IMR-90 (cell line): Measurements from ENCODE around the gene NREP. TPM values are rescaled to one million over a fixed set of nuclear protein-coding genes. Genes with fewer than 3 reads are reported as not detected.

Experiments
- ATAC-seq: fragments of 200-7000 bp; cut with Tn5 transposase; 2 replicates; pipeline ENCODE4 v1.9.1; 2020; ENCODE audit warnings: low read depth, mild to moderate bottlenecking, moderate library complexity
- BruUV-seq: library from RNA; stranded (reverse); fragments of 400-500 nt; replicated peaks from 2 replicates; lab custom pipeline; 2021; lab: Mats Ljungman, UMichigan
- CTCF ChIA-PET: fragments of 300-600 bp; formaldehyde crosslinking; extraction: SDS; loops from one replicate; lab custom pipeline; 2021; ENCODE audit warnings: antibody characterized with exemption; lab: Yijun Ruan, JAX
- POLR2A ChIA-PET: fragments of 300-600 bp; sonication (Branson Sonifier 250); formaldehyde crosslinking; loops from one replicate; lab custom pipeline; 2022; ENCODE audit warnings: antibody characterized with exemption; ENCODE audit not compliant: unreplicated experiment; lab: Charles Lee
- DNase-seq: peaks from one replicate; pipeline ENCODE4 v3.0.0; 2013
- H2AFZ ChIP-seq: replicated peaks from 2 replicates; pipeline ENCODE3; 2013; ENCODE audit warnings: low read length, mild to moderate bottlenecking; ENCODE audit not compliant: poor library complexity
- H2AK5ac ChIP-seq: 2 replicates; pipeline ENCODE4 v1.6.1; 2013; ENCODE audit warnings: low read depth, low read length, inconsistent platforms
- H2AK9ac ChIP-seq: replicated peaks from 2 replicates; pipeline ENCODE3; 2013; ENCODE audit warnings: mild to moderate bottlenecking, low read depth, low read length, moderate library complexity; ENCODE audit not compliant: poor library complexity
- H2BK120ac ChIP-seq: 2 replicates; pipeline ENCODE4 v1.6.1; 2013; ENCODE audit warnings: low read depth, low read length, inconsistent platforms
- H2BK15ac ChIP-seq: 3 replicates; pipeline ENCODE4 v1.6.1; 2013; ENCODE audit warnings: low read depth, low read length, inconsistent platforms
- H2BK20ac ChIP-seq: 2 replicates; pipeline ENCODE4 v1.6.1; 2013; ENCODE audit warnings: low read depth, mild to moderate bottlenecking, inconsistent platforms, low read length, moderate library complexity
- H2BK5ac ChIP-seq: 2 replicates; pipeline ENCODE4 v1.6.1; 2013; ENCODE audit warnings: mild to moderate bottlenecking, low read depth, low read length, inconsistent platforms; ENCODE audit not compliant: poor library complexity, severe bottlenecking
- H3K14ac ChIP-seq: replicated peaks from 2 replicates; pipeline ENCODE4 v1.6.1; 2013; ENCODE audit warnings: low read depth, low read length, inconsistent platforms
- H3K18ac ChIP-seq: 2 replicates; pipeline ENCODE4 v1.6.1; 2013; ENCODE audit warnings: low read depth, low read length, control low read depth
- H3K23ac ChIP-seq: 2 replicates; pipeline ENCODE4 v1.6.1; 2013; ENCODE audit warnings: low read depth, low read length, inconsistent platforms
- H3K27ac ChIP-seq: 2 replicates; pipeline ENCODE4 v1.5.1; 2013; ENCODE audit warnings: mild to moderate bottlenecking, control low read depth, low read length; ENCODE audit not compliant: insufficient read depth
- H3K27me3 ChIP-seq: 2 replicates; pipeline ENCODE4 v1.6.1; 2013; ENCODE audit warnings: low read length; ENCODE audit not compliant: control insufficient read depth, insufficient read depth
- H3K36me3 ChIP-seq: 2 replicates; pipeline ENCODE4 v1.6.1; 2013; ENCODE audit warnings: low read length, mixed read lengths; ENCODE audit not compliant: control insufficient read depth, insufficient read depth
- H3K4ac ChIP-seq: 2 replicates; pipeline ENCODE4 v1.6.1; 2013; ENCODE audit warnings: low read depth, low read length, inconsistent platforms
- H3K4me1 ChIP-seq: 2 replicates; pipeline ENCODE4 v1.6.1; 2013; ENCODE audit warnings: low read length, mixed read lengths; ENCODE audit not compliant: control insufficient read depth, insufficient read depth
- H3K4me2 ChIP-seq: 2 replicates; pipeline ENCODE4 v1.6.1; 2013; ENCODE audit warnings: low read depth, mild to moderate bottlenecking, control low read depth, low read length, moderate library complexity
- H3K4me3 ChIP-seq: 2 replicates; pipeline ENCODE4 v1.5.1; 2013; ENCODE audit warnings: low read depth, mild to moderate bottlenecking, control low read depth, low read length, moderate library complexity; ENCODE audit not compliant: insufficient read depth
- H3K56ac ChIP-seq: 2 replicates; pipeline ENCODE4 v1.6.1; 2013; ENCODE audit warnings: low read length, inconsistent platforms; ENCODE audit not compliant: insufficient read depth; ENCODE audit errors: extremely low read depth
- H3K79me1 ChIP-seq, 2 experiments: 2 replicates each; pipeline ENCODE4 v1.6.1; 2013; ENCODE audit warnings: low read length in 2 of 2, inconsistent platforms in 1 of 2, low read depth in 1 of 2
- H3K9ac ChIP-seq: 2 replicates; pipeline ENCODE4 v1.6.1; 2013; ENCODE audit warnings: low read depth, low read length, control low read depth
- H3K9me1 ChIP-seq: 2 replicates; pipeline ENCODE4 v1.6.1; 2013; ENCODE audit warnings: low read length, inconsistent platforms; ENCODE audit not compliant: insufficient read depth
- H3K9me3 ChIP-seq: 2 replicates; pipeline ENCODE4 v1.6.1; 2013; ENCODE audit warnings: low read length; ENCODE audit not compliant: control insufficient read depth, insufficient read depth
- H4K20me1 ChIP-seq: 2 replicates; pipeline ENCODE4 v1.6.1; 2013; ENCODE audit warnings: low read length, inconsistent platforms; ENCODE audit not compliant: insufficient read depth
- H4K5ac ChIP-seq: 2 replicates; pipeline ENCODE4 v1.6.1; 2013; ENCODE audit warnings: mild to moderate bottlenecking, low read depth, low read length, control low read depth
- H4K8ac ChIP-seq, 2 experiments: 2 replicates each; pipeline ENCODE4 v1.6.1; 2013; ENCODE audit warnings: low read depth in 2 of 2, low read length in 2 of 2, control low read depth in 1 of 2, inconsistent platforms in 1 of 2
- H4K91ac ChIP-seq: 2 replicates; pipeline ENCODE4 v1.6.1; 2013; ENCODE audit warnings: low read depth, low read length, inconsistent platforms; ENCODE audit not compliant: insufficient read depth
- BHLHE40 ChIP-seq: fragments of 150-350 bp; IDR thresholded peaks from 2 replicates; pipeline ENCODE4 v1.6.1; 2016; ENCODE audit warnings: mild to moderate bottlenecking, low read depth, low read length
- CEBPB ChIP-seq: IDR thresholded peaks from 2 replicates; pipeline ENCODE4 v1.6.1; 2012; ENCODE audit warnings: low read depth, low read length, improper control_type of control experiment
- SMC3 ChIP-seq: fragments of 150-350 bp; IDR thresholded peaks from 2 replicates; pipeline ENCODE4 v1.6.1; 2016; ENCODE audit warnings: low read depth, mild to moderate bottlenecking, antibody characterized with exemption, low read length, moderate library complexity
- WGBS, 2 experiments: methylation state at CpG; one replicate each; pipeline versions ENCODE4 v1.1.5 to v1.1.7; 2013; ENCODE audit warnings: missing lambda C conversion rate in 2 of 2; ENCODE audit not compliant: insufficient read length in 1 of 2; ENCODE audit errors: extremely low coverage in 2 of 2; 5-methylcytosine and 5-hydroxymethylcytosine counted together
- dilution Hi-C: fragments of 300-500 bp; cut with HindIII; formaldehyde crosslinking; loops from one replicate; pipeline ENCODE4 v1.14.3; 2018; ENCODE audit warnings: low sequenced_read_pairs; ENCODE audit not compliant: unreplicated experiment
- in situ Hi-C: fragments of 300-500 bp; cut with MboI; formaldehyde crosslinking; loops from 3 replicates; pipeline ENCODE4 v1.14.3; 2019; ENCODE audit warnings: low sequenced_read_pairs, inconsistent platforms, mixed read lengths
- intact Hi-C: fragments of 100-400 bp; cut with micrococcal nuclease; formaldehyde crosslinking; loops from 2 replicates; pipeline ENCODE4 v1.10.0; 2022
- polyA plus RNA-seq, 3 experiments: library from polyadenylated mRNA; depleted of rRNA; stranded (reverse); fragments of >200 nt; gene quantifications; 2 replicates each; pipeline ENCODE4 v1.2.3, GENCODE V29; 2012; ENCODE audit warnings: low replicate concordance in 1 of 3
- total RNA-seq: library from RNA; depleted of rRNA; stranded (reverse); fragments of >200 nt; gene quantifications from 2 replicates; pipeline ENCODE4 v1.2.3, GENCODE V29; 2012

Gene NREP
- total and polyA plus RNA-seq, 2 of the 4 experiments (the other 2 are of a cell fraction) = 178 to 277 TPM

GRCh38 chr5:111758284-111758628 lies 1.3 kb upstream of the NREP start:
- no peak for TF ChIP-seq BHLHE40
- no peak for TF ChIP-seq CEBPB
- peak; percentile 1; the same call in 1 of the 2 replicates for TF ChIP-seq SMC3
- Histone ChIP-seq H3K27me3 (no peaks in the 10 kb centered on the region), H2AK9ac (peak overlapping the region; percentile 82), H3K9ac (peak overlapping the region; percentile 81), H3K4me1 (peaks cover 4% of the 10 kb centered on the region), H3K4me3 (peak overlapping the region; percentile 95), H3K4ac (peak overlapping the region; percentile 92), H3K4me2 (peak overlapping the region; percentile 42), H3K36me3 (no peaks in the 10 kb centered on the region), H4K5ac (peak overlapping the region; percentile 62), H2BK120ac (peak overlapping the region; percentile 93), H2BK15ac (peak overlapping the region; percentile 55; the same call in 2 of the 3 replicates), H2BK20ac (peak overlapping the region; percentile 75), H2AK5ac (peak overlapping the region; percentile 20; the same call in 1 of the 2 replicates), H3K9me1 (no peaks in the 10 kb centered on the region; the same call in 1 of the 2 replicates), H3K9me3 (no peaks in the 10 kb centered on the region), H3K79me1 (peaks cover 5 to 22% of the 10 kb centered on the region in 2 experiments), H4K8ac (peak overlapping the region; percentile 66 to 89), H3K27ac (peak overlapping the region; percentile 92), H3K56ac (peak overlapping the region; percentile 82; the same call in 1 of the 2 replicates), H4K20me1 (no peaks in the 10 kb centered on the region), H4K91ac (peak overlapping the region; percentile 94), H3K14ac (peak overlapping the region; percentile 93), H2BK5ac (peak overlapping the region; percentile 90), H3K18ac (peak overlapping the region; percentile 50), H3K23ac (peak overlapping the region; percentile 91), H2AFZ (peak overlapping the region; percentile 91)
- ChIA-PET CTCF (no interaction called here), POLR2A (interaction anchor here (0.8 kb wide), 1 partner anchor 241 kb away, joined by 4 read pairs; no protein-coding TSS in a partner anchor)
- ATAC-seq (no peak), DNase-seq (no peak)
- intact Hi-C loops (loop anchor here (5.0 to 10.0 kb wide), 3 partner anchors 116 to 993 kb away; no protein-coding TSS in a partner anchor), dilution Hi-C loops (no loop called here), in situ Hi-C loops (no loop called here)
- no CpG with 5 or more reads among the region's 5 CpGs for WGBS, 2 experiments
- no TSS peak for BruUV-seq
